MG63 (cell line): Measurements from ENCODE around the gene RIPOR2. TPM values are rescaled to one million over a fixed set of nuclear protein-coding genes. Genes with fewer than 3 reads are reported as not detected.
"Not testable (repeated sequence)": the region's sequence is repeated elsewhere in the genome, so short reads cannot be mapped to it uniquely, and the experiment has no call there.

Experiments
- DNase-seq: peaks from one replicate; pipeline ENCODE4 v3.0.0-alpha.2; 2020
- H3K27me3 ChIP-seq: fragments of 250-450 bp; sonication (Bioruptor Pico); 2 replicates; pipeline ENCODE4 v1.5.1; 2020; ENCODE audit warnings: mild to moderate bottlenecking, moderate library complexity
- H3K36me3 ChIP-seq: fragments of 250-450 bp; sonication (Bioruptor Pico); 2 replicates; pipeline ENCODE4 v1.5.1; 2020; ENCODE audit warnings: mild to moderate bottlenecking, moderate library complexity
- H3K4me3 ChIP-seq: fragments of 250-450 bp; sonication (Bioruptor Pico); 2 replicates; pipeline ENCODE4 v1.5.1; 2020; ENCODE audit warnings: mild to moderate bottlenecking, moderate library complexity
- H3K9me3 ChIP-seq: fragments of 250-450 bp; sonication (Bioruptor Pico); 2 replicates; pipeline ENCODE4 v1.5.1; 2020; ENCODE audit warnings: mild to moderate bottlenecking, moderate library complexity
- total RNA-seq: library from RNA; depleted of rRNA; stranded (reverse); fragments of >200 nt; shearing (Covaris generic); gene quantifications from 2 replicates; pipeline ENCODE4 v1.2.3, GENCODE V29; 2014; ENCODE audit warnings: low replicate concordance

Gene RIPOR2
- total RNA-seq, 1 experiment from 2014 or later: 0.40 TPM

- Histone ChIP-seq H3K36me3 (no peaks in the 10 kb centered on the region), H3K9me3 (no peaks in the 10 kb centered on the region), H3K27me3 (no peaks in the 10 kb centered on the region), H3K4me3 (no peak overlapping the region)
- DNase-seq: no peak
Observed at GRCh38 chr6:24963339-24963738, 27.6 kb upstream of the RIPOR2 start.

- H3K27me3 ChIP-seq: no peaks in the 10 kb centered on the region
- no peaks in the 10 kb centered on the region for H3K36me3 ChIP-seq
- no peak for DNase-seq
- no peak overlapping the region for H3K4me3 ChIP-seq
- no peaks in the 10 kb centered on the region for H3K9me3 ChIP-seq
Observed at GRCh38 chr6:24961852-24962251, 26.1 kb upstream of the RIPOR2 start.

GRCh38 chr6:24960991-24961475 is 25.3 kb upstream of the RIPOR2 start:
- Histone ChIP-seq H3K27me3 (no peaks in the 10 kb centered on the region), H3K36me3 (no peaks in the 10 kb centered on the region), H3K4me3 (no peak overlapping the region), H3K9me3 (no peaks in the 10 kb centered on the region)
- DNase-seq: no peak

GRCh38 chr6:24959319-24959718 is 23.6 kb upstream of the RIPOR2 start:
- Histone ChIP-seq H3K9me3 (no peaks in the 10 kb centered on the region), H3K4me3 (no peak overlapping the region), H3K27me3 (no peaks in the 10 kb centered on the region), H3K36me3 (no peaks in the 10 kb centered on the region)
- DNase-seq: no peak

- DNase-seq: no peak
- Histone ChIP-seq H3K36me3 (no peaks in the 10 kb centered on the region), H3K27me3 (no peaks in the 10 kb centered on the region), H3K4me3 (no peak overlapping the region), H3K9me3 (no peaks in the 10 kb centered on the region)
Observed at GRCh38 chr6:24957199-24957598, 21.4 kb upstream of the RIPOR2 start.

- Histone ChIP-seq H3K4me3 (no peak overlapping the region), H3K9me3 (no peaks in the 10 kb centered on the region), H3K27me3 (no peaks in the 10 kb centered on the region), H3K36me3 (no peaks in the 10 kb centered on the region)
- DNase-seq: no peak
Observed at GRCh38 chr6:24953726-24954125, 18.0 kb upstream of the RIPOR2 start.

- Histone ChIP-seq H3K27me3 (no peaks in the 10 kb centered on the region), H3K36me3 (no peaks in the 10 kb centered on the region), H3K9me3 (no peaks in the 10 kb centered on the region), H3K4me3 (no peak overlapping the region)
- no peak for DNase-seq
Observed at GRCh38 chr6:24951811-24952299, 16.1 kb upstream of the RIPOR2 start.

GRCh38 chr6:24950218-24950941 is 14.6 kb upstream of the RIPOR2 start:
- Histone ChIP-seq H3K4me3 (no peak overlapping the region), H3K36me3 (no peaks in the 10 kb centered on the region), H3K27me3 (no peaks in the 10 kb centered on the region), H3K9me3 (peaks cover 2% of the 10 kb centered on the region; the same call in 1 of the 2 replicates)
- no peak for DNase-seq

- no peaks in the 10 kb centered on the region for H3K27me3 ChIP-seq
- no peak overlapping the region for H3K4me3 ChIP-seq
- no peaks in the 10 kb centered on the region for H3K36me3 ChIP-seq
- peaks cover 6% of the 10 kb centered on the region; the same call in 1 of the 2 replicates for H3K9me3 ChIP-seq
- DNase-seq: no peak
Observed at GRCh38 chr6:24949020-24949569, 13.3 kb upstream of the RIPOR2 start.

GRCh38 chr6:24948261-24948660 is 12.5 kb upstream of the RIPOR2 start:
- H3K36me3 ChIP-seq, H3K4me3 ChIP-seq, H3K9me3 ChIP-seq, DNase-seq, H3K27me3 ChIP-seq: not testable (repeated sequence)

GRCh38 chr6:24947636-24948035 is 11.9 kb upstream of the RIPOR2 start:
- Histone ChIP-seq H3K36me3 (no peaks in the 10 kb centered on the region), H3K4me3 (no peak overlapping the region), H3K9me3 (peaks cover 6% of the 10 kb centered on the region; the same call in 1 of the 2 replicates), H3K27me3 (no peaks in the 10 kb centered on the region)
- no peak for DNase-seq

- DNase-seq: no peak
- H3K4me3 ChIP-seq: no peak overlapping the region
- H3K27me3 ChIP-seq: no peaks in the 10 kb centered on the region
- H3K9me3 ChIP-seq: peaks cover 6% of the 10 kb centered on the region; the same call in 1 of the 2 replicates
- no peaks in the 10 kb centered on the region for H3K36me3 ChIP-seq
Observed at GRCh38 chr6:24945054-24945453, 9.3 kb upstream of the RIPOR2 start.

GRCh38 chr6:24943774-24944173 is 8.0 kb upstream of the RIPOR2 start:
- H3K4me3 ChIP-seq: no peak overlapping the region
- H3K36me3 ChIP-seq: no peaks in the 10 kb centered on the region
- no peak for DNase-seq
- H3K27me3 ChIP-seq: no peaks in the 10 kb centered on the region
- peaks cover 6% of the 10 kb centered on the region; the same call in 1 of the 2 replicates for H3K9me3 ChIP-seq

- Histone ChIP-seq H3K4me3 (no peak overlapping the region), H3K27me3 (no peaks in the 10 kb centered on the region), H3K36me3 (no peaks in the 10 kb centered on the region), H3K9me3 (peaks cover 4% of the 10 kb centered on the region; the same call in 1 of the 2 replicates)
- no peak for DNase-seq
Observed at GRCh38 chr6:24940311-24940917, 4.7 kb upstream of the RIPOR2 start.

- no peaks in the 10 kb centered on the region for H3K27me3 ChIP-seq
- no peaks in the 10 kb centered on the region for H3K9me3 ChIP-seq
- no peak overlapping the region for H3K4me3 ChIP-seq
- no peaks in the 10 kb centered on the region for H3K36me3 ChIP-seq
- peak; percentile 63 for DNase-seq
Observed at GRCh38 chr6:24936641-24937317, 1.0 kb upstream of the RIPOR2 start.

GRCh38 chr6:24933868-24934401 is 1.8 kb downstream of the RIPOR2 start:
- no peak for DNase-seq
- Histone ChIP-seq H3K4me3 (no peak overlapping the region), H3K27me3 (no peaks in the 10 kb centered on the region), H3K36me3 (no peaks in the 10 kb centered on the region), H3K9me3 (no peaks in the 10 kb centered on the region)

GRCh38 chr6:24933266-24933665 is 2.5 kb downstream of the RIPOR2 start:
- no peak for DNase-seq
- Histone ChIP-seq H3K9me3 (no peaks in the 10 kb centered on the region), H3K36me3 (no peaks in the 10 kb centered on the region), H3K27me3 (no peaks in the 10 kb centered on the region), H3K4me3 (no peak overlapping the region)
